GM18502 (cell line): ENCODE data around the gene TACR2.

Source experiments
- ATAC-seq: cut with Tn5 transposase; IDR thresholded peaks from one replicate; pipeline ENCODE4 v1.9.1; 2021; ENCODE audit warnings: mild to moderate bottlenecking; ENCODE audit not compliant: unreplicated experiment, poor library complexity

Gene TACR2

DNA sequence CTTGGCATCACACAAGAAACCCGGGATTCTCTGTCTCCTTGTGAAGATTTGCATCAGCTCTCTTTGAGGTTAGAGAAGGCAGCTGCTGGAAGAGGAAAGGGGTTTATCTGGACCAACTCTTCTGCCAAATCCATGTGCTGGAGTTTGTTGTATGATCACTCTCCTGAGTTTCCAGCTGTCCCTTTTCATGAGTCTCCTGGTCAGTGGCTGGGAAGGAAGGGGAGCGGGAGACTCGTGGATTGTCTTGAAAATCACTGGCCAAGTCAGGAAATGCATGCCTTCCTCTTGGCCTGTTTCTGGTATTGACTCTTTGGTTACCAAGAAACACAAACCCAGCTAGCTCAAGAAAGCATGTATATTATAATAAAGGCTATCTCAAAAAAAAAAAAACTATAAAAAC lies 38.8 kb downstream of the TACR2 start:
- no peak for ATAC-seq

DNA sequence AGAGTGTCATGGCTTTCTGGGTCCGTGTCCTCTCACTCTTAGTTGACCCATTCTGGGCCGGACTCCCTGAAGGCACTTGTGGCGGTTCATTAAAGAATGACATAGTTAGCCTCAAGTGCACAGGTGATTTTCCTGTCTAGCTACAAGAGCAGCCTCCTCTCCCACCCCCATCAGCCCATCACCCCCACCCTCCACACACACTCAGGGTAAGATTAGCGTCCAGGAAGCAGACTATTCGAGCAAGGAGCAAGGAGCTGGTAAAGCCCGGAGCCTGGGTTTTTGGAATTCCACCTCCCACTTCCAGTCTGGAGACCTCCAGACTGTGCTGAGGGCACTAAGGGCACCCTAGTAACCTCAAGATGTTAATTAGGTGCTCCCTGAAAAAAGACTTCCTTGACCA lies 39.5 kb downstream of the TACR2 start:
- no peak for ATAC-seq

DNA sequence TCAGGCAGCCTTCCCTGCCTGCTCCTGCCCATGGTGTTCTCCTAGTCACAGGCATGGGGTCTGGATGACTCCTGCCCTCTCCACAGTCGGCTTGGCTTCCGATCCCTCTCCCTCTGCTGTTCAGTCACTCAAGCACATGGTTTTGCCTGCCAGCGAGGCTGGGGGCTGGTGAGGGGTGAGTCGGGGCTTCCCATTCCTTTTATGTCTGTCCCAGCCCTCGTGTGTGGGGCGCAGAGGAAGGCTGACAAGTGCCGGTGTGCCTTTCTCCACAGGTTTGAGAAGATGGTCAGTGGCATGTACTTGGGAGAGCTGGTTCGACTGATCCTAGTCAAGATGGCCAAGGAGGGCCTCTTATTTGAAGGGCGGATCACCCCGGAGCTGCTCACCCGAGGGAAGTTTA lies 40.1 kb downstream of the TACR2 start:
- no peak for ATAC-seq

DNA sequence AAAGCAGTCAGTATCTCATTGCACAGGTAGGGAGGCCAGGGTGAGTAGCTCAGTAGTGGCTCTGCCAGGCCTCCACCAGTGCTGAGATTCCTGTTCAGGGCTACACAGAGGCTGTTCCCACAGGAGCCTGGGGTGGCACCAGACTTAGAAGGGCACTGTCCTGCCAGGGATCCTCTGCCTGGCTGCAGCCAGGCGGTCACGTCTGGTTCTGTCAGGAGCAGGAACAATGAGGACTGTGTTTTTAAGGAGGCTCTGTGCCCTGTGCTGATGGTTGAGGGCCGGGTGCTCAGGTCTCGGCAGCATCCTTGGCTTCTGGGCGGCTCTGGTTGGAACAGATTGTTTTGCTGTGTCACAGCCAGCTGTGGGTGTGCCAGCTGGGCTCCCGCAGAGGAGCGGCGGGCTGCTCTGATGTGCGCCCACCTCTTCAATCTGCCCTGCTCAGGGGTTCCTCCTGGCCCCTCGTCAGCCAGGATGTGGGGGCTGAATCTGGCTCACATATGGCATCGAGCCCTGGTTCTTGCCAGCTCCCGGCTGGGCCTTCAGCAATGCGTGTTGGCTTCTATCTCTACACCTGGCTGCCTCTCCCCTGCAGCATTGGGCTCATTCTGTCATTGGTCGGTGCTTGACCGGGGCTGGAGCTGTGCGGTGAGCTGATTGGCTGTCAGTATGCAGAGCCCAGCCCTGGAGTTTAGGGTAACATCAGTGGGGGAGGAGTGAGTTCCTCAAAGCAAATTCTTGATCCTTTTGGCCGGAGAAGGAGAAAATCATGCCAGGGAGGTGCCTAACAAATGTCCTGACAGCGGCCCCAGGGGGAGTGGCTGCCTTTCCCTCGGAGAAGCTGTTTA lies 41.2 kb downstream of the TACR2 start:
- ATAC-seq = no peak

DNA sequence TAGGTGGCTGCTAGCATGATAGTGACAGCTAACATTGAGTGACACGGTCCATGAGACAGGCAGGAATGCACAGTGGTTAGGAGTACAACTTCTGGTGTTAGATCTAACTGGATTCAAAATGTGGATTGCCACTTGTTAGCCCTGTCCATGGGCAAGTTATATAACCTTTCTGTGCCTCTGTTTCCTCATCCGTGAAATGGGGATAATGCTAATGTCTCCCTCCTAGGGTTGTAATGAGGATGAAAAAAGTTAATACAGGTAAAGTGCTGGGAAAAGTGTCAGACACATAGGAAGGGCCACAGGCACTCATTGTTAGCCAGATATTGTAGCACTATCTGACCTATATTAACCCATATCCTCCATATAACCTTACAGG lies 41.8 kb downstream of the TACR2 start:
- ATAC-seq = no peak

DNA sequence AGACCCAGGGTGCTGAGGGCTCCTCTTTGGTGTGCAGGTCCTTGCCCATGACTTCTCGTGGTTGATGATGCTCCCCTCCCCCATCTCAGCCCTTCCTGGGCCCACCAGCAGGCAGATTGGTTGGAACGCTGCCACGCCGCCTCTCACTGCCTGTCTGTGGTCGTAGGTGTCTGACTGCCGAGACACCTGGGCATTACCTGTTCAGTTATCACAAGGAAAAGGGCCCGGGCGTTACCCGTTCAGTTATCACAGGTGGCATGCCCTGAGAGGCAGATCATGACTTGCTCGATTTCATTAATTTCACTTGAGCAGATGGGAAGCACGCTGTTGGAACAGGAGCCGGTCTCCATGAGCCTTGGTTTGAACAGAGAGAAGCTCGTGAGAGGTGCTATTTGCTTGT lies 42.5 kb downstream of the TACR2 start:
- ATAC-seq = no peak

DNA sequence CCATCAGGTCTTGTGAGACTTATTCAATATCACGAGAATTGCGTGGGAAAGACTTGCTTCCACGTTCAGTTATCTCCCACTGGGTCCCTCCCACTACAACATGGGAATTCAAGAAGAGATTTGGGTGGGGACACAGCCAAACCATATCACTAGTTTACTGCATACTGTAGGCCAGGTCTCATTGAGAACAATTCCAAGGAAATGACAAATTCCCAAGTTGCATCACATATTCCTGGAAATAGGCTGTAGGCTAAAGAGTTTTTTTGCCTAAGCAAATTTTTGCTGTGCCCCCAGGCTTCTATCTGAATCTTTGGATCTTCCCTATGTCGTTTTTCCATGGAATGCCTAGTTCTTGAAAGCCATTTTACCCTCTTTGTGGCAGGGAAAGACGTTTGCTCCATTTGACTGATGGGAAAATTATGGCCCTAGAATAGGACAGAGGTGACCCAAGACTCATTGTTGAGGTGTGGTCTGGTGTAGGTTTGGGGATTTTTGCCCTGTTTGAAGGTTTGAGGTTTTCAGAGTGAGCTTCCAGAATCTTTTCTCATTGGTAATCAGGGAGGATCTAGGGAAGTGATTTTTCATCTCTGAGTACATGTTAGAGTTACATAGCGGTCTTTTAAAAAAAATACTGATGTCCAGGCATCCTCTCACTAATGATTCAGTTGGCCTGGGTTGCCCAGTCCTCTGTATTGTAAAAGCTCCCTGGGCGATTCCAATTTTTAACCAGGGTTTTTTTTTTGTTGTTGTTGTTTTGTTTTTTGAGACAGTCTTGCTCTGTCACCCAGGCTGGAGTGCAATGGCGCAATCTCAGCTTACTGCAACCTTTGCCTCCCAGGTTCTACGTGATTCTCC lies 44.4 kb downstream of the TACR2 start:
- ATAC-seq = no peak

DNA sequence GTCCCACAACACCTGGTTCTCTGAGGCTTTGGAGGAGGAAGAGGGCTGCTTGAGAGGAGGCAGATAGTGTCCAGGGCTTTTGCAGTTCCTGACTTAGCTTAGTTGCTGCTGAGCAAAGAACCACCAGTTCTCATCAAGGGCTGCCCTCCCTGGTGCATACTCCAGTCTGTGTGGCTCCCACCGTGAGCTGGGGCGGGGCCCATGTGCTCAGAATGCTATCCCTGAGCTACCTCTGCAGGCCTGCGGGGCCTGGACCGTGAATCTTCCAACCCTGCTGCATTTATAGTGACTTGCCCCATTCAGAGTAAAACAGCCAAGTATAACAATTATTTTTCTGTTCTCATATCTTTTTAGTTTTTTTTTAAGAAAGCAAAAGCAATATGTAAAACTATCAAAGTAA lies 49.2 kb downstream of the TACR2 start:
- no peak for ATAC-seq

DNA sequence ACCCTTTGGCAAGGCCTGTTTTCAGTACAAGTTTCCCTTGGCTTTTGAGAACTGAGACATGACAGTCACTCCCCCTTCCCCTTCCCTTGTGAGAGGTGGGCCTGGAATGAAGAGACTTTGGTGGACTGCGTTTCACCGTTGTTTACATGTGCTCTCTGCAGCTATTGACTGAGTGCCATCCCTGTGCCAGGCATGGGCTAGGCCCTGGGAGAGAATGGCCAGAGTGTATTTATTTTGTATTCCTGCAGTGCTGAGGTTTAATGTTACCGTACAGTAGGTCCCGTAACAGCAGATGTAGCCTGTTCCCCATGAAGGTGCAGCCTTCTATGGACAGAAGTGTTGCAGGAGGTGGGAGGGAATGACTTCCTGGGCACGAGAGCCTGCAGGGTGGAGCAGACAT lies 50.0 kb downstream of the TACR2 start:
- ATAC-seq = no peak

DNA sequence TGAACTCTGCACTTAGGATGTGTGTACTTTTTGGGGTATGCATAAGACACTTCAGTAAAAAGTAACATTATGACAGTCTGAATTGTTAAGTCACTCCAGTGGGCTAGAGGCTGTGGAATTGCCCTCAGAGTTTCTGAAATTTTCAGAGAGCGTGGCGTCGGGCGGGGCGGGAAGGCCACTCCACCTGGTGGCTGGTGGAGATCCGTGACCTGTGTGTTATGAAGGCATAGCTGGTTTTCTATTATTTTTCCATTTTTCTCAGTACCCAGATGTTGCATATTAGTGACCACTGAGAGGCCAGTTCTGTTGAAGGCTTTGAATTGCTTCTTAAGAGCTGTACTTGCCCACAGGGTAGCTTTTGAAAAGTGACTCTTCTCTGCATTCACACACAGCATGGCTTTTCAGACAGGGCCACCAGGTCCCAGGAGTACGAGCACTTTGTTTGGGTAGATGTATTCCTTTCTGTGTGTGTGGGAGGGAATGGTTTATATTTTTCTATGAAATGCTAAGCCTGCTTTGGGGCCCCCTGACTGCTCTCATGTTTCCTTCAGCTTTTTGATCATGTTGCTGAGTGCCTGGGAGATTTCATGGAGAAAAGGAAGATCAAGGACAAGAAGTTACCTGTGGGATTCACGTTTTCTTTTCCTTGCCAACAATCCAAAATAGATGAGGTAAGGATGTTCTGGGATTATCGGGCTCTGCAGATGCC lies 52.3 kb downstream of the TACR2 start:
- ATAC-seq = no peak

DNA sequence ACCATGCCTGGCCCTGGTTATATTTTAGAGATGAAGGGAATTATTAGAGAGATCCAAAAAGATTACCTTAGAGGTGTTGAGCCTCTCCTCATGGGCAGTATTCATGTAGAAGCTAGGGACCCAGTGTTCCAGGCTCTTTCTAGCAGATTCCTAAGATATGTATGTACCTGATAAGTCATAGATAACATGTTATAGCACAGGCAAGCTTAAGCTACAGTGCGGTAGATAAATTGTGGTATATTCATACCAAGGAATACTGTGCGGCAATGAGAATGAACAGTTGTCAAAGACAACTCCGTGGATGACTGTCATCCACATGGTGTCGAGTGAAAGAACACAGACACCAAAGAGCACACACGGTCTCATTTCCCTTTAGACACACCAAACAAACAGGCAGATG lies 53.1 kb downstream of the TACR2 start:
- ATAC-seq = no peak

DNA sequence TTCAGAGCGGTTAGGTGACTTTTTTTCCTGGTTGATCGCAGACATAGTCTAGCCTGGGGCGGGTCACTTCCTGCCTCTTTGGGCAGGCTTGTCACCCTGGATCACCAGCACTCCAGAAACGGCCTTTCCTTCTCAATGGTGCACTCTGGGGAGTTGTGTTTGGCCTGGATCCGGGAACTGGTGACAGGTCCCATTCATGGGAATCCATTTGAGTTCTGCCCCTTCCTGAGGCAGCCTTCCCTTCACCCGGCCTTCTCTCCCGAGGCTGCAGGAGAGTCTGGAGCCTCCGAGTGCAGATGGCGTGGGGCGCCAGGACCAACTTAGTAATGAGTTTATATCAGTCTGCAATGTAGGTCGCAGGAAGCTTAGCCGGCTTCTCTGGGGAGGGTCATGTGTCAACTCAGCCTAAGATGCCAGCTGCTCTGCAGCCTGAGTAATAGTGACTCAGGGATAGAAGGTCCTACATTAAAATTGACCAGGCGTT lies 54.2 kb downstream of the TACR2 start:
- no peak for ATAC-seq

DNA sequence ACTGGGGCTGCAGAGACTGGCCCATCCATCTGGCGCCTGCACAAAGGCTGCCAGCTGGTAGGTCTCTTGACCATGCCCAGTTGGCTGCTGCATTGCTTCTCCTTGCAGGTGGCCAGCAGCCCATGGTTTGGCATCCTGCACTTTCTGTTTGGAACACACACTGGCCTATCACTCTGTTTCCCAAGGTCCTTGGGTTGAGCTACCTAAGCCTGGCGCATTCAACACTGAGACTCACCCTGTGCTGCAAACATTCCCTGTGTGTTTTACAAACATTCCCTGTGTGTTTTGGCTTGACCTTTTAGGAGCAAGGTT lies 55.5 kb downstream of the TACR2 start:
- ATAC-seq = no peak

DNA sequence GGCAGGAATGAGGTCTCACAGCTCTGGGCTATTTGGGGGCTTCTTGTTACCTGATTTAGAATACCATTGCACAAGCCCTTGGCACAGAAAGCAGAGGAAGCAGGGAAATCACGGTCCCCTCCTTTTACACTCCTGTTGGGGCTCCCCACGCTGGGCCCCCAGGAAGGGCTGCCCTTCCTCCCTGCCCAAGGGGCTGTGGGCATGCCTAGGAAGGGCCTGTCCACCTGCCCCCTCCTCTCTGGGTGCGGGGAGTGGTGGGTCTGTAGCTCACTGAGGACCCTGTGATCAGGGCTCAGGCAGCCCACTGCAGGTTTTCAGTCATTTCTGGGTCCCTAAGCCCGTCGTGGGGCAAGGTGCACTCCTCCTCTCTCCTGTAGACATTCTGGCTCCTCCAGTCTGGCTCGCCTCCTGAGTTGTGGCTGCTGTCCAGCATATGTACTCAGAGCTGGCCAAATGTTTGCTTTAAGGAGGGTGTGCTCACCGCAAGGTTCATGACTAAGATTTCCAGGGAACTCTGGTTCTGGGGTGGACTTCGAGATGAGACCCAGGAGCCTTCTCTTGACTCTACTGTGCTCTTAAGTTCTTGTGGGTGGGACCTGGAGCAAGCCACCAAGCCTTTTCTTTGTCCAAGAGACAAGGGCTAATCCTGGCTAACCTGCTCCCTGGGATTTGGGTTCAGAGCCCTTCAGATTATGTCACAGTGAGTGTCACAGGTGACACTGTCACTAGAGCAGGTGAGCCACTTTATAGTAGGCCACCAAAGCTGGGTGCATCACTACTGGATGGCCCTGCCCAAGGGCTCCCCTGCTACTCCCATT lies 56.0 kb downstream of the TACR2 start:
- no peak for ATAC-seq

DNA sequence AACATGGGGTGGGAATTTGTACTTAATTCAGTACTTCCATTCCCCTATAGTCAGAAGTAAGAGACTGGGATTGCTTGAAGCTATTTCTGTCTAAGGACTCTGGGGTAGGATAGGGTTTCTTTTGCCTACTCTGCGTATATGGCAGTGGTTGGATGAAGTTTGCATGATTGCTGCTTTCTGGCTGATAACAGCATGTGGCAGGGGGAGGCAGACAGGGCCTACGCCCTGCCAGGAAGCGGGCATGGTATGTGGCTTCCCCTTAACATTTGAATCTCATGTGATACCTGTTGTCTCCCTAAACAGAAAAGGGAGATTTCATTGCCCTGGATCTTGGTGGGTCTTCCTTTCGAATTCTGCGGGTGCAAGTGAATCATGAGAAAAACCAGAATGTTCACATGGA lies 57.1 kb downstream of the TACR2 start:
- no peak for ATAC-seq

DNA sequence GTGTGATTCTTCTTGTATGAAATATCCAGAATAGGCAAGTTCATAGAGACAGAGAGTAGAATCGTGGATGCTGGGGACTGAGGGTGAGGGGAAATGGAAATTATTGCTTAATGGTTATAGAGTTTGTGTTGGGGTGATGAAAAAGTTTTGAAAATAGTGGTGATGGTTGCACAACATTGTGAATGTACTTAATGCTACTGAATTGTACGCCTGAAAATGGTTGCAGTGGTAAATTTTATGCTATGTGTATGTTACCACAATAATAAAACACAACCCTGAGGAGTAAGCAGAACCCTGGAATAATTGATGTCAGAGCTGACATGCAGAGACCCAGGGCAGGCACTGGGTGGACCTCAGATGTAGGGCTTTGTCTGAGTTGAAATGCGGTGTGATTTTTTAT lies 57.6 kb downstream of the TACR2 start:
- no peak for ATAC-seq

DNA sequence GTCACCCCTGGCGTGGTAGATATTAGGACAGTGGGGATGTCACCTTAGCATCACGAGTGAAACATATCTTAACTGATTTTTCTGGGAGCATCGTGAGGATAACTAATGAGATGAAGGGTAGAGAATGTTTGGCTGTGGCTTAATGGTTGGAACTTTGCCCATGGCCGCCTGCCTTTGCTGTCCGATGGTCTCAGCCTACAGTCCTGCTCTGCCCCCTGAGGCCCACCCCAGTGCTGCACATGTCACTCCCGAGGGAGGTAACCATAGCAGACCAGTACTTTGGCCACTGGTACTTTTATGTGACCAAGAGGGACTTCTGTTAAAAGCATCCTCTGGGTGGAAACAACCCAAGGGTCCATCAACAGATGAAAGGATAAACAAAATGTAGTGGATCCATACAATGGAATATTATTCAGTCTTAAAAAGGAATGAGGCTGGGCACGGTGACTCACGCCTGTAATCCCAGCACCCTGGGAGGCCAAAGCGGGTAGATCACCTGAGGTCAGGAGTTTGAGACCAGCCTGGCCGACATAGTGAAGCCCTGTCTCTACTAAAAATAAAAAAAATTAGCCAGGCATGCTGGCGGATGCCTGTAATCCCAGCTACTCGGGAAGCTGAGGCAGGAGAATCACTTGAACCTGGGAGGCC lies 58.4 kb downstream of the TACR2 start:
- ATAC-seq = no peak

DNA sequence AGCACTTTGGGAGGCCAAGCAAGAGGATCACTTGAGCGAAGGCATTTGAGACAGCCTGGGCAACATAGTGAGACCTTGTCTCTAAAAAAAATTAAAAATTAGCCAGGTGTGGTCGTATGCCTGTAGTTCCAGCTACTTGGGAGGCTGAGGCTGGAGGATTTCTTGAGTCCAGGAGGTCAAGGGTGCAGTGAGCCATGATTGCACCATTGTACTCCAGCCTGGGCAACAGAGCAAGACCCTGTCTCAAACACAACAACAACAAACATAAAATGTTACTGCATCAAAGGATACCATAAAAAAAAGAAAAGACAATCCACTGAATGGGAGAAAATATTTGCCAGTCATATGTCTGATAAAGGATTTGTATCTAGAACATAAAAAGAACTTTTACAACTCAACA lies 60.5 kb downstream of the TACR2 start:
- no peak for ATAC-seq

DNA sequence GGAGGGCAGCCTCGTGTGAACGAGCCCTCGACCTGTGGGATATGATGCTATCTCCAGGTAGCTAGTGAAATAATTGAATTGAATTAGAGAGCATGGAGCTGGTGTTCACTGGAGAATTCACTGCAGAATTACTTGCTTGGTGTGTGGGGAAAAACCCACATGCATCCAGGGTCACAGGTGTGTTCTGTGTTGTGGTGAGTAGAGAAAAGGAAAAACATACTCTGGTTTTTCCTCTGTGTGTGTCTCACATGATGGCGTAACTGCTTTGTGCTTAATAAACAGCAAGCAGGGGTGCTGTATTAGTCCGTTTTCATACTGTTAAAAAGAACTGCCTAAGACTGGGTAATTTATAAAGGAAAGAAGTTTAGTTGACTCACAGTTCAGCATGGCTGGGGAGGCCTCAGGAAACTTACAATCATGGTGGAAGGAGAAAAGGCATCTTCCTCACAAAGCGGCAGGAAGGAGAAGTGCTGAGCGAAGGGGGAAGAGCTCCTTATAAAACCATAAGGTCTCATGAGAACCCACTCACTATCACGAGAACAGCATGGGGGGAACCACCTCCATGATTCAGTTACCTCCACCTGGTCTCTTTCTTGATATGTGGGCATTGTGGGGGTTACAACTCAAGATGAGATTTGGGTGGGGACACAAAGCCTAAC lies 62.6 kb downstream of the TACR2 start:
- no peak for ATAC-seq
